Astrocyte (in vitro differentiated cells and primary cell): ENCODE data around the gene SYT15B.
"Not testable (repeated sequence)": the region's sequence is repeated elsewhere in the genome, so short reads cannot be mapped to it uniquely, and the experiment has no call there.

Experiments used
- EZH2 ChIP-seq: IDR thresholded peaks from 2 replicates; pipeline ENCODE4 v1.6.1; 2012; ENCODE audit warnings: mild to moderate bottlenecking, low read length, inconsistent platforms; ENCODE audit not compliant: insufficient read depth
- TF ChIP-seq, protein P1 (sequence below): IDR thresholded peaks from 2 replicates; pipeline ENCODE4 v1.5.1; 2011; ENCODE audit warnings: low read depth, mild to moderate bottlenecking, inconsistent platforms, low read length, moderate library complexity; ENCODE audit not compliant: insufficient read depth

DNA sequence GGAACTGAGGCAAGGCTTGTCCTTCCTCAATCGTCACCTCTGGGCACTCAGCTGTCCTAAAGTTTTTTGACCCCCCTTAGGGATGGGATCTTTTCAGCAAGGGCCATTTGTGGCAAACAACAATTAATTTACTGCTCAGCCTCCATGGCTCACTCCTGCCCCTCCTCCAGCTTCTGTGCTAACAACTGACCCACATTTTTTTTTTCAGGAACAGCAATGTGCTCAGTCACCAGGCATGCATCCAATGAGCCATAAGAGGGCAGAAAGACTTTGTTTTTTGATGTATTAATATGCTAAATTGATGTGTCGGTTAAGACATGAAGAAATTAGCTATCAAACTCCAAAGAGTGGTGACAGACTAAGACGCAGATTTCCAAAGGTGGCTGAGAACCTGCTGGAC lies 4.7 kb upstream of the SYT15B start:
- TF ChIP-seq, protein P1, sequence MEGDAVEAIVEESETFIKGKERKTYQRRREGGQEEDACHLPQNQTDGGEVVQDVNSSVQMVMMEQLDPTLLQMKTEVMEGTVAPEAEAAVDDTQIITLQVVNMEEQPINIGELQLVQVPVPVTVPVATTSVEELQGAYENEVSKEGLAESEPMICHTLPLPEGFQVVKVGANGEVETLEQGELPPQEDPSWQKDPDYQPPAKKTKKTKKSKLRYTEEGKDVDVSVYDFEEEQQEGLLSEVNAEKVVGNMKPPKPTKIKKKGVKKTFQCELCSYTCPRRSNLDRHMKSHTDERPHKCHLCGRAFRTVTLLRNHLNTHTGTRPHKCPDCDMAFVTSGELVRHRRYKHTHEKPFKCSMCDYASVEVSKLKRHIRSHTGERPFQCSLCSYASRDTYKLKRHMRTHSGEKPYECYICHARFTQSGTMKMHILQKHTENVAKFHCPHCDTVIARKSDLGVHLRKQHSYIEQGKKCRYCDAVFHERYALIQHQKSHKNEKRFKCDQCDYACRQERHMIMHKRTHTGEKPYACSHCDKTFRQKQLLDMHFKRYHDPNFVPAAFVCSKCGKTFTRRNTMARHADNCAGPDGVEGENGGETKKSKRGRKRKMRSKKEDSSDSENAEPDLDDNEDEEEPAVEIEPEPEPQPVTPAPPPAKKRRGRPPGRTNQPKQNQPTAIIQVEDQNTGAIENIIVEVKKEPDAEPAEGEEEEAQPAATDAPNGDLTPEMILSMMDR, result not testable (repeated sequence)
- TF ChIP-seq EZH2, result not testable (repeated sequence)
